Measurements from ENCODE around the gene HMGCLL1. TPM values are rescaled to one million over a fixed set of nuclear protein-coding genes. Genes with fewer than 3 reads are reported as not detected.

HMGCLL1 gene
- total RNA-seq, 1 donor from 2014 or later, result not detected

DNA sequence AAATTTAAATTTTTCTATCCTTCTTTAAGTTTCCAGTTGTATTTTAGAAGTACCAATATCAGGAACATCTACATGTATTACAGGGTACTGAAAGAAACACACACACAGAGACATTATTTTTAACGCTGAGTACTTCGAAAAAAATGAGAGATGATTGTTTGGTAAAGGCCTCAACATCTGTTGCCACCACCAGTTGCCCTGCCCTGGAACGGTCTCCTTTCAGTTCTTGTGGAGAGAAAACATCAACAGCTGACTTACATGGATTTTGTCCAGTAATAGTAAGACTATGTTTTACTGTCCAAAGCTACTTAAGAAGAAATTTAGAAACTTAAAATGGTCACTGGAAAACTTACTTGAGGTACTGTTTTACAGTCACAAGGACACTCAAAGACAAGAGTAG, 16.7 kb downstream of the HMGCLL1 start:
- no peaks in the 10 kb centered on the region for H3K36me3 Mint-ChIP-seq (ENCODE audit: low read depth)
- no peak overlapping the region for H3K4me3 Mint-ChIP-seq
- H3K9me3 Mint-ChIP-seq, result no peaks in the 10 kb centered on the region
- intact Hi-C loops (cut with micrococcal nuclease), result no loop called here
- no peaks in the 10 kb centered on the region for H3K4me1 Mint-ChIP-seq
- H3K27ac Mint-ChIP-seq, result no peak overlapping the region
- H3K27me3 Mint-ChIP-seq, result no peaks in the 10 kb centered on the region
- no peak for DNase-seq

DNA sequence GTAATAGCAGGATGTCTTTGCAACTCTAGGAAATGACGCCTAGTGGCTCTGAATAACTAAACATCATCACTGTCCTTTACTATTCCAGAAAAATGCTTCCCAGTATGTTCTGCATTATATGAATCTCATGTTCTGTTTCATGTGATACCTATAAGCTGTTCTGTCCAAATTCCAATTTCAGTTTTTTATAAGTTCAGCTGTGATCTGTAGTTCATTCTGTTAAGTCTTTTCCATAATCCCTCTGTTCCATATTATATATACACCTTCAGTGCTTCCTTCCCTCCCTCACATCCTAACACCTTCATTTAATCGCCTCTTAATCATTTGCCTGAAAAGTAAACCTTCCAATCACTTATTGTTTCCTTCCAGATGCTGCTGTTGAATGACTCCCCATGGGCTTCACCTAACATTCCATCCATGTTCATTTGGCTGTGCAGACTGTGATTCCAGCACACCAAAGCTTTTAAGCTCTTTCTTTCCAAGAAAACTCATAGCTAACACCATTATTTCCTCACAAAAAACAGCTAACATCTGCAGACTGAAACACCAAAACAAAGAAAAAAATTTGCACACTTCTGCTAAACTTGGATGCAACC, 18.6 kb downstream of the HMGCLL1 start:
- Mint-ChIP-seq H3K36me3 (ENCODE audit: low read depth) (no peaks in the 10 kb centered on the region), H3K4me3 (no peak overlapping the region), H3K27me3 (no peaks in the 10 kb centered on the region), H3K27ac (no peak overlapping the region), H3K4me1 (no peaks in the 10 kb centered on the region), H3K9me3 (no peaks in the 10 kb centered on the region)
- intact Hi-C loops (cut with micrococcal nuclease), result no loop called here
- DNase-seq, result no peak

DNA sequence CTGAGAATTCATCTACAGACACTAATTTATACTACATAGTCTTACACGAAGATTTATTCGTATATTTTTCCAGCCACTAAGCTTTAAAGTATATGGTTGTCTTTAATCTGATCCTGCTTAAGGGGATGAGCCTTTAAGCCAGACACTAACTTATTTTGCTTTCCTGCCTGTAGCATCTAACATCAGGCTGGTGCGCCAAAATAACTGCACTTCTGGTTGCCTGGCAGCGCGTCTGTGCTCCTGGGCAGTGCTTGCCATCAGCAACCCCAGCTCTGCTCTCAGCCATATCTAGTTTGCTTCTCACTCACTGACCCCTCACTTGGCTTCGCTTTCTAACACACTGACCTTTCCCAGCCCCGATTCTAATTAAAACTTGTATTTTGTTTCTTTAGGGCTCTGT, 21.8 kb downstream of the HMGCLL1 start:
- Mint-ChIP-seq H3K9me3 (no peaks in the 10 kb centered on the region), H3K36me3 (ENCODE audit: low read depth) (no peaks in the 10 kb centered on the region)

DNA sequence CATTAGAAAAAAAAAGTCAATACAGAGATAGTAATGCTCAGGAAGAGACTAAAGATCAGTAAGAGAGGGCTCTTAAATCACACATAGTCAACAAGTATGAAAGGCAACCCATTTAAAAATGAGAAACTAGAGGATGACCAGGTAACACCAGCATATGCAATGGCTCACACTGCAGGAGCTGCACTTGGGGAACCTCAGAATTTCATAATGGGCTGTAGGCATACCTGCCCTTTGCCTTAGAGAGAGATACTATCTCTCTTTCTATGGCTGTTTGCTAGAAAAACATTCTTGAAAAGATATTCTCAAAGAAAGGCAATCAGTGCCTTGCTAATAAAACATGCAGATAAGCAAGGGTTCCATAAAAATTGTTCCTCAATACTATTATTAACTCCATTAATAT, 33.2 kb downstream of the HMGCLL1 start:
- Mint-ChIP-seq H3K27ac (no peak overlapping the region), H3K9me3 (no peaks in the 10 kb centered on the region), H3K27me3 (no peaks in the 10 kb centered on the region), H3K36me3 (ENCODE audit: low read depth) (no peaks in the 10 kb centered on the region), H3K4me1 (no peaks in the 10 kb centered on the region), H3K4me3 (no peak overlapping the region)
- intact Hi-C loops (cut with micrococcal nuclease), result no loop called here
- DNase-seq, result no peak

More for the DNA sequence above, 21.8 kb downstream of the HMGCLL1 start:
- intact Hi-C loops (cut with micrococcal nuclease), result no loop called here
- H3K4me3 Mint-ChIP-seq, result no peak overlapping the region
- H3K4me1 Mint-ChIP-seq, result no peaks in the 10 kb centered on the region
- no peak overlapping the region for H3K27ac Mint-ChIP-seq
- H3K27me3 Mint-ChIP-seq, result no peaks in the 10 kb centered on the region
- no peak for DNase-seq

DNA sequence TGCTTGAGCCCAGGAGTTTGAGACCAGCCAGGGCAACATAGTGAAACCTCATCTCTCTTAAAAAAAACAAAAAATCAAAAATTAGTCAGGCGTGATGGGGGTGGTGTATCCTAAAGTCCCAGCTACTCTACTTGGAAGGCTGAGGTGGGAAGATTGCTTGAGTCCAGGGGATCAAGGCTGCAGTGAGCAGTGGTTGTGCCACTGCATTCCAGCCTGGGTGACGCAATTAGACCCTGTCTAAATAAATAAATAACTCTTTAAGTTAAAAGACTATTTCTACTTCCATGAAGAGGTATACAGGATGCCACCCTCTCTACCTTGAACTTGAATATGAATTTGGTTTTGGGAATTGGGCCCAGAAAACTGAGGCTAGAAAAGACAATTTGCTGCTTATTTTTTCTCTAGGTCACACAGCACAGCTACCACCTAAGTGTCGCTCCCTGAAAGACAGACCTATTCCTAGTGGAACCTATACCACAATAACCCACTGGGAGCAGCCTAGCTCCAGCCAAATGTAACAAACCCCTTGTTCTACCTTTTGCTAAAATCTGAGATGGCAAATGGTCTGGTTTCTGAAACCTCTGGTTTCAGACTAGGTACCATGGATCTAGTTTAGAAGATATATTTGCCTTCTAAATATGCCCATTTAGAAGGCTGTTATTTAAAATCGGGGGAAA, 35.2 kb downstream of the HMGCLL1 start:
- DNase-seq, result no peak
- H3K9me3 Mint-ChIP-seq, result no peaks in the 10 kb centered on the region
- no peaks in the 10 kb centered on the region for H3K27me3 Mint-ChIP-seq
- H3K4me1 Mint-ChIP-seq, result no peaks in the 10 kb centered on the region
- H3K36me3 Mint-ChIP-seq (ENCODE audit: low read depth), result no peaks in the 10 kb centered on the region
- no peak overlapping the region for H3K27ac Mint-ChIP-seq
- no peak overlapping the region for H3K4me3 Mint-ChIP-seq
- intact Hi-C loops (cut with micrococcal nuclease), result no loop called here

DNA sequence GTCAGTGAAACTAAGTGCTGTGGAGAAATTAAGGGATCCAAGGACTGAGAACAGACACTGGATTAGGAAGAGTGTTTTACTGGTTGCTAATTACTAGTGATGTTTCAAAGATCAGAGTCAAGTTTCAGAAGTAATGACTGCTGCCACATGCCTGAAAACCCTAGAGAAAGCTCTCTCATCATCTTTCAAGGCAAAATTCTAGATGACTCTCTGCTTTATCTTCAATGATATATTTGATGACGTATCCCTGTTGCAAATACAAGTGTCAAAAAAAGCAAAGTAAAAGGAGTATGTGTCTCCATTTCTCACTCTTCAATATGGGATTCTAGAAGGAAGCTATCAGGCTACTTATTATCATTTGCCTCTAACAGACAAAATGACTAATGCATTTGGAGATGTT, 38.0 kb downstream of the HMGCLL1 start:
- no peak for DNase-seq
- Mint-ChIP-seq H3K27me3 (no peaks in the 10 kb centered on the region), H3K36me3 (ENCODE audit: low read depth) (no peaks in the 10 kb centered on the region), H3K27ac (no peak overlapping the region), H3K9me3 (no peaks in the 10 kb centered on the region), H3K4me3 (no peak overlapping the region), H3K4me1 (no peaks in the 10 kb centered on the region)
- intact Hi-C loops (cut with micrococcal nuclease), result no loop called here

DNA sequence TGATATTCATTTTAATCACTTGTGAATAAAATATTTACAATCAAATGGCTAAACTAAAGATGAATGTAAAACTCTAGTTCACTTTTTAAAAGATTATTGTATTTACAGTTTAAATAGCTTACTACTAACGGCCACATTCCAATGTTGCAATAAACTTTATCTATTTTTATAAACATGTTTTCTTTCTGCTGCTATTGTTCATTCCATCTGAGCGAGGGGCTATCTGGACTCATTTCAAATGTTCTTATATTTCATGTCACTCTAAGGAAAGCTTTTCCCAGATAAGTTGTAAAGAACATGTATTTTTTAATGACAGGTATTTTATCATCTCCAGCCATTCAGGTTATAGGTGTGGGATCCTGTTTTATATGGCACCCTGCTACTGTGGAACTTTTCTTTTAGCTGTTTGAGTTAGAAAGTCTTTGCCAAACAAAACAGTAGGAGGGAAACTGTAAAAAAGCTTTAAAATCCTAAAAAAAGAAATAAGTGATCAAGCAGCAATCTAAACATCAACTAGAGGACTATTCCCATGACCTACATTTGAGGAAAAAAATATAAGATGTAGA, 42.5 kb downstream of the HMGCLL1 start:
- Mint-ChIP-seq H3K9me3 (no peaks in the 10 kb centered on the region), H3K36me3 (ENCODE audit: low read depth) (no peaks in the 10 kb centered on the region), H3K27me3 (no peaks in the 10 kb centered on the region), H3K4me3 (no peak overlapping the region), H3K4me1 (no peaks in the 10 kb centered on the region), H3K27ac (no peak overlapping the region)
- DNase-seq, result no peak
- intact Hi-C loops (cut with micrococcal nuclease), result no loop called here

DNA sequence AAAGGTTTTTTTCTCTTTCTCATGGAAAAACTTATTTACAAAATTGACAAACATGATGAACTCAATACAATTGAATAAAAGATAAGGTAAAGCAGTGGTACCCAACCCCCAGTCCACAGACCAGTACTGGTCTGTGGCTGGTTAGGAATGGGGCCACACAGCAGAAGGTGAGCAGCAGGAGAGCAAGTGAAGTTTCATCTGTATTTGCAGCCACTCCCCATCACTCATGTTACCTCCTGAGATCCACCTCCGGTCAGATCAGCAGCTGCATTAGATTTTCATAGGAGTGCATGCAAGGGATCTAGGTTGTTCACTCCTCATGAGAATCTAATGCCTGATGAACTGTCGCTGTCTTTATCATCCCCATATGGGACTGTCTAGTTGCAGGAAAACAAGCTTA, 47.5 kb downstream of the HMGCLL1 start:
- no peak for DNase-seq
- H3K9me3 Mint-ChIP-seq, result no peaks in the 10 kb centered on the region
- no peaks in the 10 kb centered on the region for H3K4me1 Mint-ChIP-seq
- no peak overlapping the region for H3K27ac Mint-ChIP-seq
- intact Hi-C loops (cut with micrococcal nuclease), result no loop called here
- no peak overlapping the region for H3K4me3 Mint-ChIP-seq
- no peaks in the 10 kb centered on the region for H3K36me3 Mint-ChIP-seq (ENCODE audit: low read depth)
- no peaks in the 10 kb centered on the region for H3K27me3 Mint-ChIP-seq

DNA sequence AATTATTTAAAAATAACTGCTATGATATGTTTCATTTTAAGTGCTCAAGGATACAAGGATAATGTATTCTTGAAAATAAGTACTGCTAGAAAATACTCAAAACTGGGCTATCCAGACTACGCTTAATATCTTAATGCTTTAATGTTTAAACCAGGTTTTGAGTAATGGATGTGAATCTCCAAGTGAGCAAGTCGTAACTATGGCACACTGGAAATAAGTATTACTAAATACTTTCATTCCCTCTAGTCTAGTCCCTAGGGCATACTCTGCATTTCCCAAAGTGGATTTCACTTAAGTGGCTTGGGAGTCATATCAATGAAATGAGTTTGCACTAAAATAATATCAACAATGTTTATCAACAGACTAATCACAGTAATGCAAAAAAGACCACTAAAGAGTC, 48.1 kb downstream of the HMGCLL1 start:
- Mint-ChIP-seq H3K9me3 (no peaks in the 10 kb centered on the region), H3K36me3 (ENCODE audit: low read depth) (no peaks in the 10 kb centered on the region), H3K4me3 (no peak overlapping the region), H3K27me3 (no peaks in the 10 kb centered on the region), H3K27ac (no peak overlapping the region), H3K4me1 (no peaks in the 10 kb centered on the region)
- DNase-seq, result no peak
- intact Hi-C loops (cut with micrococcal nuclease), result no loop called here

DNA sequence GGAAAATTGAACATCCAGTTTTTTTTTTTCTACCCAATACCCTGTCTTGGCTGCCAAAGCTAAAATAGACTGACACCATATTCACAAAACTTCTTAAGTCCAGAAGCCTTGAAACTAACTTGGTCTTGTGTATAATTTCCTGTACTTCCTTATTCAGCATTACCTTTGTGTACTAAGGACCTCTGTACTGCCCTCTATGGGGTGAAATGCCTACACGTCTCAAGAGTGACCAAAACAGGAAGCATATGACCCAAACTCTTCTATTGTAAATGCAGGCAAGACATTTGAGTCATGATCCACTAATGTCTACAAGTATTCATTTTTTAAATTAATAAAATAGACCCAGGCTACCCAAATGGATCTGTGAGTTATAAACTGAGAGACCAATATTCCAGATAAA, 50.4 kb downstream of the HMGCLL1 start:
- Mint-ChIP-seq H3K4me1 (no peaks in the 10 kb centered on the region), H3K9me3 (no peaks in the 10 kb centered on the region)

DNA sequence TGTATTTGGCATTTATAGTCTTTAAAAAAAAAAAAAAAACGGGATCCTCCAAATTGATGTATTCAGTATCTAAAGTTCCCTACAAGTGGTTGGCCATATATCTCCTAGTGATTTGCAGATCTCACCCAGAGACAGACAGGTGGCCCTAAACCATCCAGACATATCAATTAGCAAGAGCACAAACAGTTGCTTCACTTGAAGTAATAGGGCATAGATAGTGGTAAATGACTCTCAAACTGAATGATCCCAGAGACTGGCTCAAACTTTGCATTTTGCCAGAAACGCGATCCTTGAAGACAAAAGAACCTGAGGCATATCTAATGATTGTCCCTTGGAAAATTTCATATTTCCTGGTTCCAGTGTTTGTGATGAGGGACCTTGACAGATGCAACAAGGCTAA, 54.6 kb downstream of the HMGCLL1 start:
- DNase-seq, result no peak
- H3K9me3 Mint-ChIP-seq, result no peaks in the 10 kb centered on the region
- intact Hi-C loops (cut with micrococcal nuclease), result no loop called here
- H3K4me1 Mint-ChIP-seq, result no peaks in the 10 kb centered on the region
- no peak overlapping the region for H3K4me3 Mint-ChIP-seq
- H3K27ac Mint-ChIP-seq, result no peak overlapping the region
- H3K36me3 Mint-ChIP-seq (ENCODE audit: low read depth), result no peaks in the 10 kb centered on the region
- no peaks in the 10 kb centered on the region for H3K27me3 Mint-ChIP-seq

More for the DNA sequence above, 50.4 kb downstream of the HMGCLL1 start:
- no peak for DNase-seq
- Mint-ChIP-seq H3K36me3 (ENCODE audit: low read depth) (no peaks in the 10 kb centered on the region), H3K27me3 (no peaks in the 10 kb centered on the region), H3K4me3 (no peak overlapping the region), H3K27ac (no peak overlapping the region)
- intact Hi-C loops (cut with micrococcal nuclease), result no loop called here

DNA sequence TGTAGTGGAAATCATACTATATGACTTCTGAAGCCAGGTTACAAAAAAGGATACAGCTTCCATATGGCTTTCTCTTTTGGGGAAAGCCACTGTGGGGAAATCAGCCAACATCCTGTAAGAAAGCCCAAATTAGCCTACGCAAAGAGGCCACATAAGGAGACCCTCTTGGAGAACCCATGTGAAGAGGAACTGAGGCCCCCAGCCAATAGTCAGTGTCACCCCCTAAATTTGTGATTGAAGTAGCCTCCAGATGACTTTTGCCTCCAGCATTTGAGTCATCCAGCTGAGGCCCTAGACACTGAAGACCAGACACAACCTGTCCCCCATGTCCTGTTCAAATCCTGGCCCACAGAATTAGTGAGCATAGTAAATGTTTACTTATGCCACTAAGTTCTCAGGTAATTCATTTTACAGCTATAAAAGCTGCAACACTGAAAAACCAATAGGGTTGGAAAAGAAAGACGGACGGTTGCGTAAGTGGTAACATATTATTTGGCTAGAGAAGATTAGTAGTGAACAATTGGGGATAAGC, 60.4 kb downstream of the HMGCLL1 start:
- H3K27ac Mint-ChIP-seq, result no peak overlapping the region
- no peaks in the 10 kb centered on the region for H3K9me3 Mint-ChIP-seq
- intact Hi-C loops (cut with micrococcal nuclease), result no loop called here
- no peak overlapping the region for H3K4me3 Mint-ChIP-seq
- H3K4me1 Mint-ChIP-seq, result no peaks in the 10 kb centered on the region
- no peaks in the 10 kb centered on the region for H3K27me3 Mint-ChIP-seq
- no peak for DNase-seq
- no peaks in the 10 kb centered on the region for H3K36me3 Mint-ChIP-seq (ENCODE audit: low read depth)

DNA sequence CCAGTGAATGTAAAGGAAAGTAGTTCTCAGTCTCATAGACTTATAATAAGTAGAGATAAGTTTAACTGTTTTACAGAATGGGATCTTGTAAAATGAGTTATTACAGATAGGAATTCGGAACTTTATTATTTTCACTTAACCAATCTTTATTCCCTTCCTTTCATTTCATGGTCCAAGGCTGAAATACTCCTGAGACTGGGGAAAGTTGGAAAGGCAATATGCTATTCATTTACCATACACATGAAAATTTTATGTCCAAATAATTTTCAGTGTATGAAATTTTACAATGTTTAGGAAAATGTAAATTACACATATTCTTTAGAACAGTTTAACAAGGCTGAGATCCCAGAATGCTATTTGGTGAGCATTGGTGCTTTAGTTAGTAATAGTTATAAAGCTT, 62.3 kb downstream of the HMGCLL1 start:
- Mint-ChIP-seq H3K36me3 (ENCODE audit: low read depth) (no peaks in the 10 kb centered on the region), H3K4me3 (no peak overlapping the region), H3K27me3 (no peaks in the 10 kb centered on the region), H3K4me1 (no peaks in the 10 kb centered on the region), H3K9me3 (no peaks in the 10 kb centered on the region), H3K27ac (no peak overlapping the region)
- no peak for DNase-seq
- intact Hi-C loops (cut with micrococcal nuclease), result no loop called here

DNA sequence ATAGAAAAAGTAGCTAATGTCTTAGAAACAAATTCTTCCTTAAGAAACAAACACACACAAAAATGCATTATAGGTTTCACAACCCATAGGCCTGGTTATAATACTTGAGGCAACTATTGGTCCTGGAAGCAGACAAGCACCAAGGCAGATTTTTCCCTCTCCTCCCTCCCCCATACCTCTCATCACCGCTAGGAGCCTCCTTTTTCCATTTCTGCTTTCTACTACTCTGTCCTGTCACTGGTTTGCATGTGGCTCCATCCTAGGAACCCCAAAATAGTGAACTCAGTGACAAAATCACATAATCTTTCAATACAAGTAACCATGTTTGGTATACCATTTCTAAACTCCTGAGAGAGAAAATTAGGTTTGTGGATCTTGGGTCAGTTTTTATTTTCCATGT, 66.1 kb downstream of the HMGCLL1 start:
- H3K4me3 Mint-ChIP-seq, result no peak overlapping the region
- H3K4me1 Mint-ChIP-seq, result no peaks in the 10 kb centered on the region
- intact Hi-C loops (cut with micrococcal nuclease), result no loop called here

More for the DNA sequence above, 66.1 kb downstream of the HMGCLL1 start:
- H3K36me3 Mint-ChIP-seq (ENCODE audit: low read depth), result no peaks in the 10 kb centered on the region
- no peak overlapping the region for H3K27ac Mint-ChIP-seq
- no peak for DNase-seq
- no peaks in the 10 kb centered on the region for H3K9me3 Mint-ChIP-seq
- no peaks in the 10 kb centered on the region for H3K27me3 Mint-ChIP-seq

All from activated CD4-positive, alpha-beta T cell treated with anti-CD3 and anti-CD28 coated beads, Interleukin-2, amount 10 ng/mL, durations not matched to agents 24 days and 14 days (primary cell).